Colonic mucosa (tissue), 4 donors: ENCODE data around the gene TF. TPM values are rescaled to one million over a fixed set of nuclear protein-coding genes. Genes with fewer than 3 reads are reported as not detected.

Source experiments
- DNase-seq: peaks from one replicate; pipeline ENCODE4 v3.0.0-alpha.2; 2020
- H3K27ac ChIP-seq: fragments of 200-600 bp; one replicate; pipeline ENCODE4 v1.8.0; 2021
- H3K27me3 ChIP-seq: fragments of 200-600 bp; one replicate; pipeline ENCODE4 v1.8.0; 2021
- H3K36me3 ChIP-seq: fragments of 200-600 bp; one replicate; pipeline ENCODE4 v1.8.0; 2021
- H3K4me1 ChIP-seq: fragments of 200-600 bp; one replicate; pipeline ENCODE4 v1.8.0; 2021; ENCODE audit warnings: mild to moderate bottlenecking
- H3K4me3 ChIP-seq: fragments of 200-600 bp; one replicate; pipeline ENCODE4 v1.8.0; 2021
- H3K9ac ChIP-seq, 2 donors: one replicate each; pipeline ENCODE4 v1.7.0; 2013; ENCODE audit warnings: control low read depth in 2 of 2, low read depth in 2 of 2, low read length in 2 of 2
- H3K9me3 ChIP-seq: fragments of 200-600 bp; one replicate; pipeline ENCODE4 v1.8.0; 2021
- intact Hi-C: fragments of 100-400 bp; cut with DNase I; formaldehyde crosslinking; loops from one replicate; pipeline ENCODE4 v1.14.1; 2022
- total RNA-seq, 2 donors: library from RNA; stranded (reverse); fragmentation: NEBNext Ultra II Directional in 1 of 2; extraction: Animal tissue kit (Norgen Biotek cat#: 25700) in 1 of 2; gene quantifications; one replicate each; pipeline ENCODE4 v1.2.1, GENCODE V29; 2021
- TF ChIP-seq, protein P1 (sequence below): fragments of 200-600 bp; IDR thresholded peaks from one replicate; pipeline ENCODE4 v1.8.0; 2022; ENCODE audit warnings: antibody characterized with exemption, mild to moderate bottlenecking
- donor health status: healthy.
- donor health status: DM: no; HTN: no; CAD: no.
- donor health status: DM: no; HTN: no; CAD: no.

TF gene
- total RNA-seq, 2 donors from 2014 or later, result 3.2 to 18.6 TPM

GRCh38 chr3:133827136-133827535 lies 80.9 kb downstream of the TF start:
- H3K9ac ChIP-seq, result no peak overlapping the region
- H3K27ac ChIP-seq, result no peak overlapping the region
- H3K9me3 ChIP-seq, result no peaks in the 10 kb centered on the region
- intact Hi-C loops, result no loop called here
- H3K36me3 ChIP-seq, result no peaks in the 10 kb centered on the region
- H3K4me1 ChIP-seq, result no peaks in the 10 kb centered on the region
- no peaks in the 10 kb centered on the region for H3K27me3 ChIP-seq
- TF ChIP-seq, protein P1, sequence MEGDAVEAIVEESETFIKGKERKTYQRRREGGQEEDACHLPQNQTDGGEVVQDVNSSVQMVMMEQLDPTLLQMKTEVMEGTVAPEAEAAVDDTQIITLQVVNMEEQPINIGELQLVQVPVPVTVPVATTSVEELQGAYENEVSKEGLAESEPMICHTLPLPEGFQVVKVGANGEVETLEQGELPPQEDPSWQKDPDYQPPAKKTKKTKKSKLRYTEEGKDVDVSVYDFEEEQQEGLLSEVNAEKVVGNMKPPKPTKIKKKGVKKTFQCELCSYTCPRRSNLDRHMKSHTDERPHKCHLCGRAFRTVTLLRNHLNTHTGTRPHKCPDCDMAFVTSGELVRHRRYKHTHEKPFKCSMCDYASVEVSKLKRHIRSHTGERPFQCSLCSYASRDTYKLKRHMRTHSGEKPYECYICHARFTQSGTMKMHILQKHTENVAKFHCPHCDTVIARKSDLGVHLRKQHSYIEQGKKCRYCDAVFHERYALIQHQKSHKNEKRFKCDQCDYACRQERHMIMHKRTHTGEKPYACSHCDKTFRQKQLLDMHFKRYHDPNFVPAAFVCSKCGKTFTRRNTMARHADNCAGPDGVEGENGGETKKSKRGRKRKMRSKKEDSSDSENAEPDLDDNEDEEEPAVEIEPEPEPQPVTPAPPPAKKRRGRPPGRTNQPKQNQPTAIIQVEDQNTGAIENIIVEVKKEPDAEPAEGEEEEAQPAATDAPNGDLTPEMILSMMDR, result no peak
- DNase-seq, result no peak
- H3K4me3 ChIP-seq, result no peak overlapping the region

- TF ChIP-seq, protein P1, result no peak
- Histone ChIP-seq H3K9ac (no peak overlapping the region), H3K4me1 (no peaks in the 10 kb centered on the region), H3K36me3 (no peaks in the 10 kb centered on the region), H3K9me3 (no peaks in the 10 kb centered on the region), H3K27me3 (no peaks in the 10 kb centered on the region), H3K27ac (no peak overlapping the region), H3K4me3 (no peak overlapping the region)
- intact Hi-C loops, result no loop called here
- DNase-seq, result no peak
Measured at GRCh38 chr3:133827684-133828083, 81.5 kb downstream of the TF start.

DNA sequence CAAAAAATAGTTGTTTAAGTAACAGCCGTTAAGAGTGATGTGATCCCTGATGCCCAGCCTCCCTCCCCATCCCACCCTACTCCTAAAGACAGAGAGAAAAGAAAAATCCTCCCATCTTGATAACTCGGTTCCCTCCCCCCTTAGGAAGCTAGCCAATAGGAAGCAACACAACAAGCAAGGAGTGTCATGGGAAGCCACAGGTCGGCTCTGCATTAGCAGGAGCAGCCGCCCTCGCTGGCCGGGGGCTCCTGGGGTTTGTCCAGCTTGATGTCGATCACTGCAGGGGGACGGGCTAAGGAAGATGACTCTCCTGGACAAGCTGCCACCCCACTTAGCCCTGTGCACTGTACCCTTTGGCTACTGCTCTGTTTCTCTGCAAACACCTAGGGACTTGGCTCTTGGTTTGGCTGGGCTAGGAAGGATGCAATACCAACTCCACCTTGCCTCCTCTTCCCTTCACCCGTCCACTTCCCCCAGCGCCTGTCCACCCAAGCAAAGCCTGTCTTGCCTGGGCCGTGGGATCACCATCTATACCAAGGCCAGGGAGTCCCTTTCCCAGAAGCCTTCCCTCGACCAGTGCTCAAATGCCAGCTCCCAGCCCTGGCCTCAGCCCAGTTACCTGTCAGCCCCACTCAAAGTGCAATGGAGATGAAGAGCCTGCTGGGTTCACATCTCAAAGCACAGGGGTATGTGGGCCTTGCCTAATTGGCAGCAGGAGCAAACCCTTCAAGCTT lies 82.5 kb downstream of the TF start:
- TF ChIP-seq, protein P1, result no peak
- Histone ChIP-seq H3K36me3 (no peaks in the 10 kb centered on the region), H3K4me3 (no peak overlapping the region), H3K9me3 (no peaks in the 10 kb centered on the region), H3K9ac (no peak overlapping the region), H3K27me3 (no peaks in the 10 kb centered on the region), H3K27ac (no peak overlapping the region), H3K4me1 (no peaks in the 10 kb centered on the region)
- intact Hi-C loops, result no loop called here
- DNase-seq, result no peak

- intact Hi-C loops, result no loop called here
- H3K9me3 ChIP-seq, result no peaks in the 10 kb centered on the region
Measured at GRCh38 chr3:133829310-133829707, 83.1 kb downstream of the TF start.

DNA sequence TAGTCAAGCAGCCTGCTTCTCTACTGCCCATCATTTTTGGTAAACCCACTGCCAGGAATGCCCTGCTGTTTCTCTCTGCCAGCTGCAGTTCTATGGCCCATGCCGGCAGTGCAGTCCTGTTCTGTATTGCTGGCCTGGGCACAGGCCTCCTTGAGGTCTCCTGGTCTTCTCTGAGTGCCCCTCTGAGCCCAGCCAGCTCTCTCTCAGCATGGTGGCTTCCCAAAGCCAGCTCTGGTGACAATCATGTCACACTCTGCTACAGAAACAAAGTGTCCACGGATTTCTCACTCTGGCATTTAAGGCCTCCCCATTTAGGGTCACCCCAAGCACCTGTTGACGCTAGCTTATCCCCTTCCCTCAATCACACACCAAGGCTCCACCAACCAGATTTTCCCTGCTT lies 83.9 kb downstream of the TF start:
- H3K27ac ChIP-seq, result no peak overlapping the region
- no peaks in the 10 kb centered on the region for H3K27me3 ChIP-seq
- no peaks in the 10 kb centered on the region for H3K4me1 ChIP-seq
- no peaks in the 10 kb centered on the region for H3K9me3 ChIP-seq
- no peak overlapping the region for H3K9ac ChIP-seq
- no peaks in the 10 kb centered on the region for H3K36me3 ChIP-seq
- intact Hi-C loops, result no loop called here
- no peak for DNase-seq
- no peak overlapping the region for H3K4me3 ChIP-seq
- TF ChIP-seq, protein P1, result no peak

More at GRCh38 chr3:133829310-133829707, 83.1 kb downstream of the TF start:
- H3K27ac ChIP-seq, result no peak overlapping the region
- TF ChIP-seq, protein P1, result no peak
- H3K36me3 ChIP-seq, result no peaks in the 10 kb centered on the region
- no peak overlapping the region for H3K9ac ChIP-seq
- no peak for DNase-seq
- H3K4me3 ChIP-seq, result no peak overlapping the region
- H3K27me3 ChIP-seq, result no peaks in the 10 kb centered on the region
- H3K4me1 ChIP-seq, result no peaks in the 10 kb centered on the region
